Measurements from ENCODE around the gene RGS19.

GRCh38 chr20:64078934-64079272 is 415 bp downstream of the RGS19 start:
- TF ChIP-seq CTCF (IDR thresholded peaks at IDR 0.05) (no peak), EP300 (IDR thresholded peaks at IDR 0.05; ENCODE audit: borderline replicate concordance in 1 of 2, low read depth in 1 of 2, low read length in 1 of 2) (no peak), TAF1 (IDR thresholded peaks at IDR 0.05; ENCODE audit: borderline replicate concordance, low read depth, low read length) (no peak), EZH2phosphoT487 (IDR thresholded peaks at IDR 0.05; ENCODE audit: borderline replicate concordance, low read depth) (no peak), RAD21 (IDR thresholded peaks at IDR 0.05; ENCODE audit: low read length) (no peak), ZBTB33 (IDR thresholded peaks at IDR 0.05; ENCODE audit: borderline replicate concordance, low read depth) (no peak), YY1 (IDR thresholded peaks at IDR 0.05; ENCODE audit: low read depth) (no peak), POLR2AphosphoS5 (IDR thresholded peaks at IDR 0.05; ENCODE audit: low read depth, low read length) (no peak), PBX3 (IDR thresholded peaks at IDR 0.05) (no peak)

Data from SK-N-SH (cell line).